Activated CD4-positive, alpha-beta T cell treated with anti-CD3 and anti-CD28 coated beads, Interleukin-2, amount 50 U/mL, for 1 hour (primary cell): ENCODE data around the gene NIFK.
"Not testable (repeated sequence)": the region's sequence is repeated elsewhere in the genome, so short reads cannot be mapped to it uniquely, and the experiment has no call there.

Experiments
- DNase-seq: peaks from one replicate; pipeline ENCODE4 v3.0.0-alpha.2; 2020

NIFK gene

GRCh38 chr2:121731366-121731765 lies 5.3 kb downstream of the NIFK start:
- DNase-seq = no peak

GRCh38 chr2:121727950-121728349 lies 8.7 kb downstream of the NIFK start:
- DNase-seq = no peak

GRCh38 chr2:121727332-121727731 lies 9.3 kb downstream of the NIFK start:
- DNase-seq = no peak

- no peak for DNase-seq
Observed at GRCh38 chr2:121723316-121723715, 13.4 kb downstream of the NIFK start.

- no peak for DNase-seq
Observed at GRCh38 chr2:121722479-121722878, 14.2 kb downstream of the NIFK start.

- DNase-seq = no peak
Observed at GRCh38 chr2:121721926-121722325, 14.7 kb downstream of the NIFK start.

- no peak for DNase-seq
Observed at GRCh38 chr2:121717529-121717928, 19.1 kb downstream of the NIFK start.

- DNase-seq = no peak
Observed at GRCh38 chr2:121716126-121716525, 20.5 kb downstream of the NIFK start.

- not testable (repeated sequence) for DNase-seq
Observed at GRCh38 chr2:121711481-121711880, 25.2 kb downstream of the NIFK start.

GRCh38 chr2:121710470-121711170 lies 26.1 kb downstream of the NIFK start:
- no peak for DNase-seq

- DNase-seq = no peak
Observed at GRCh38 chr2:121709776-121710469, 26.8 kb downstream of the NIFK start.

GRCh38 chr2:121707920-121708361 lies 28.7 kb downstream of the NIFK start:
- DNase-seq = no peak

GRCh38 chr2:121707344-121707919 lies 29.2 kb downstream of the NIFK start:
- no peak for DNase-seq

- DNase-seq = no peak
Observed at GRCh38 chr2:121705958-121706357, 30.7 kb downstream of the NIFK start.

- no peak for DNase-seq
Observed at GRCh38 chr2:121705390-121705789, 31.3 kb downstream of the NIFK start.

GRCh38 chr2:121701761-121702160 lies 34.9 kb downstream of the NIFK start:
- not testable (repeated sequence) for DNase-seq

GRCh38 chr2:121699421-121700333 lies 37.0 kb downstream of the NIFK start:
- DNase-seq = peak; percentile 73

- no peak for DNase-seq
Observed at GRCh38 chr2:121698318-121698930, 38.3 kb downstream of the NIFK start.

- no peak for DNase-seq
Observed at GRCh38 chr2:121697108-121697631, 39.5 kb downstream of the NIFK start.

- no peak for DNase-seq
Observed at GRCh38 chr2:121696410-121696930, 40.2 kb downstream of the NIFK start.

- DNase-seq = no peak
Observed at GRCh38 chr2:121695171-121695451, 41.6 kb downstream of the NIFK start.
